Iris pigment epithelial cell (primary cell): Measurements from ENCODE around the gene RIMBP2.

ENCODE experiments used
- DNase-seq: peaks from one replicate; pipeline ENCODE4 v3.0.0-alpha.2; 2011; ENCODE audit warnings: low read depth

The RIMBP2 gene

DNA sequence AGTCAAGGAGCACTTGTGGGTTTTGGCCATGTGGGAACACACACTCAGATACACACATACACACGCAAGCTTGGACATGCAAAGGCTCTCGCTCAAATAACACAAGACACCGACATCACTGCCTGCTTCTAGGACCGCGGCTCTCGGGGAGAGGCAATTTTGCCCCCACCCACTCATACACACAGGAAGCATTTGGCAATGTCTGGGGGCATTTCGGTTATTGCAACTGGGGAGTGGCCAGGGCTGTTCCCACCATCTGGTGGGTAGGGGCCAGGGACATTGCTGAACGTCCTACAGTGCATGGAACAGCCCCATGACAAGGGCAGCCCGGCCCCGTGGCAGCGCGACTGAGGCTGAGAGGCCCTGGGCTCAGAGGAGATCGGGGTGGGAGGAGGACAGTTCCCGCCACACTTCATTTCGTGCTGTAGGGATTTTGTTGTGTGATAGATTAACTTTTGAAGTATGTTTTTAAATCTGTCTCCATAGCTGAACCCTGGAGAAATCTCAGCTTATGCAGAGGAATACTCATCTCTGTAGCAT, 35.6 kb downstream of the RIMBP2 start:
- no peak for DNase-seq

DNA sequence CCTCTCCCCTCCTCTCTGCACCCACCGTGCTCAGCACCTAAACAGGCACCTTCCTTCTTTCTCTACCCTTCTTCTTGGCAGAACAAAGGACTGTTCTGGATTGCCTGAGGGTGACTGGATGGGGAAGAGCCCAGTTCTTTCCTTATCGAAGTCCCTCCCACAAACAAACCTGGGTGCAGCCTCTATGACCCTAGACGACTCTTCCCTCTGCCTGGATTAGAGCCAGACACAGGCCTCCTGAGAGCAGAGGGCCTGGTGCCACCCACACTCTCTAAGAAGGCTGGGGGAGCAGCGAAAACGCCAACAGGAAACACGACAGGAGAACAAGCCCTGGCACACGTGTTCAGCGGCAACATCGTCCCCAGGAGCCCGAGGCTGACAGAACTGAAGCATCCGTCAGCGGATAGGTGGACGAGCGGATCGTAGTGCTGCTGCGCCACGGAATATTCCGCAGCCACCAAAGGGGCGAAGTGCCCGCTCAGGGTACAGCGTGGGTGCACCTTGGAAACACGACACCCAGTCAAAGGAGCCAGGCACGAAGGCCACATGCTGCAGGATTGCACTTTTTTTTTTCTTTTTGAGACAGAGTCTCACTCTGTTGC, 38.0 kb downstream of the RIMBP2 start:
- DNase-seq: no peak

DNA sequence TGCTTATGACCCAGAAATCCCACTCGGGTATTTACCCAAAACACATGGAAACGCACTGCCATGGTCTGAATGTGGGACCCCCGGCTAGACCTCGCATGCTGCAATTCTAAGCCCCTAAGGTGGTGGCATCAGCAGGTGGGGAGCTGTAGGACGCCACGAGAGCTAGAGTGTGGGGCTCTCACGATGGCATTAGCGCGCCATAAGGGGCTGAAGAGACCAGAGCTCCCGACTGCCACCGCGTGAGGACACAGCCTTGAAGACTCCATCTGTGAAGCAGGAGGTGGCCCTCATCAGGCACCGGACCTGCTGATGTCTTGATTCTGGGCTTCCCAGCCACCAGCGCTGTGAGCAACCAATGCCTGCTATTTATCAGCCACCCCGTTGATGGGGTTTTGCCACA, 40.3 kb downstream of the RIMBP2 start:
- DNase-seq: no peak

DNA sequence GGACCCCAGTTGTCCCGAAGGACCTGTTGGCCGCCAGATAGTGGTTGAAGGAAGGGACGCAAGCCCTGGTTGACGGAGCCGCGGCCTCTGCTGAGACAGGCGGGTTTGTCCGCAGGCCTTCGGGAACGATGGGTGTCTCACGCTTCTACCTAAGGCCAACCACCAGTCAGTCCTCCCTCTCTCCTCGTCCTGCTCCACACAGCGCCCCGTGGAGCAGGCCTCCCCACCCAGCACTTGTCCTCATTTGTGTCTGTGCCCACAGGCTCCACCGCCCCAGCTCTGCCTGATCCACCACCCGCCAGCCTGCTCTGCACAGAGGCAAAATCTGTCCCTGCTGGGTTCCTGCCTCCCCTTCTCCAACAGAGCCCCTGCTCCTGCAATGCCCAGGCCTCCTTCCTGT, 41.0 kb downstream of the RIMBP2 start:
- no peak for DNase-seq

DNA sequence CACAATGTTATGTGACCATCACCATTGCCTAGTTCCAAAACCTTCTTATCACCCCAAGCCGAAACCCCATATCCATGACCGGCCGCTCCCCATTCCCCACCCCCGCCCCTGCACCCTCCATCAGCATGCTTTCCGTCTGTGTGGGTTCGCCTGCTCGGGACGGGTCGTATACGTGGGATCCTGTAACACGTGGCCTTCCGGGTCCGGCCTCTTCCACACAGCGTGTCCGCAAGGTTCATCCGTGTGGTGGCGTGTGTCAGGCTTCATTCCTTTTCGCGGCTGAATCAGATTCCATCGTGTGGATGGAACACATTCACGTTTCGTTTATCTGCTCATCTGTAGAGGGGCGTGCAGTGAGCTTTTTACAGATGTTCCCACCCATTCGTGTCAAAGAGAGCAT, 41.4 kb downstream of the RIMBP2 start:
- no peak for DNase-seq

DNA sequence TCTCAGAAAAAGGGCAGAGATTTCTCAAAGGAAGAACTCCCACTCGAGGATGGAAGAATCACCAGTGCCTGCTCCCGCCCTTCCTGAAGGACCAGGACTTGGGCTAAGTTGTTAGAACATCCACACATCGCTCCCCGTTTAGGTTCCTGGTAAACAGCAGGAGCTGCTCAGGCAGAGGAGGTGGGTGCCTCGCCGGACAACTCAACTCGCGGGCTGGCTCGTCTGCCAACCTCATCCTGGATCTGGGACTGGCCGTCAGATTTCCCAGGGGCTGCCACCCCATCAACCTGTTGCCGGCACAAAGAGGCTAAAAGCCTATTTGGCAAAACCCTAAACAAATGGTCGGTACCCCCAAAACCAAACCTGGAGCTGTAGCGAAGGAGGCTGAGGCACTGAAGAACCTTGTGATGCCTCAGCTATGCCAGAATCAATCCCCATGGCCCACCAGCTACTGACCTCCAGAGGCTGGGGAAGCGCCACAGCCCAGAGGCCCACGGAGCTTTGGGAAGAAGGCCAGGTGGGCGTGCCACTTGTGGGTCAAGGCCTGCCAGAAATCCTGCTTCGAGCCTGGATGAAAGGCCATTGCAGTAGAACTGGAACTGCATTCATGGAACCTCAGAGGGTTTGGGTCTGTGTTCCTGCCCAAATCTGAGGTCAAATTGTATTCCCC, 42.9 kb downstream of the RIMBP2 start:
- DNase-seq: no peak

DNA sequence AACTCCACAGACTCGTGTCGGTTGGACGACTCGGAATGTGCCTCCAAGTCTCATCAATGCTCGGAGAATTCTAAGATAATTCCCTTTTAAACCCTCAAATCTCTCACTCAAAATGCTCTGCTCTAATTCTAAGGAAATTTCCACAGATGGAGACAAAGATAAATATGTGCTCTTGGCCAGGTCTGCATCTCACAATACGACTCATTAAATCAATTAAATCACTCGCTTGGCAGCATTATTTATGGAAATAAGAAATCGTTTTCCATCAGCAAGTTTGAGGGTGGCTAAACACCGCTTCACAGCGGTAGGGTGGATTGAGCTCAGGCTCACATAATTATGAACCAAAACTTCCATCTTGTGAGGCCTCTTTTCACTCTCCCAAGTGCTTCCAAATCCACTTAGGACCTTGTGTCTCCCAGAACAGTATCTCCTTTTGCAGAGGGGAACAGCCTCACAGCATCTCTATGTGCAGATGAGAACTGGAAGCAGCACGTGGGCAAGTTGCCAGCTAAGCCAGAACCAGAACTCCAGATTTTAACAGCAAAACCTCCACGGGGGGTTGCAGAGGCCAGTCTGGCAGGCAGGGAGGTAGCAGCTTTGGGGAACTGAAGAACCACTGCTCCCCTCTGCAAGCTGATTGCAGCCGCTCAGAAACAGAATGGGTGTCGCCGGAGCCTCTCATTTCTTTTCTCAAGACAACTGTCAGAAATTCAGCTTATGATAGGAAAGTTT, 43.8 kb downstream of the RIMBP2 start:
- DNase-seq: no peak

DNA sequence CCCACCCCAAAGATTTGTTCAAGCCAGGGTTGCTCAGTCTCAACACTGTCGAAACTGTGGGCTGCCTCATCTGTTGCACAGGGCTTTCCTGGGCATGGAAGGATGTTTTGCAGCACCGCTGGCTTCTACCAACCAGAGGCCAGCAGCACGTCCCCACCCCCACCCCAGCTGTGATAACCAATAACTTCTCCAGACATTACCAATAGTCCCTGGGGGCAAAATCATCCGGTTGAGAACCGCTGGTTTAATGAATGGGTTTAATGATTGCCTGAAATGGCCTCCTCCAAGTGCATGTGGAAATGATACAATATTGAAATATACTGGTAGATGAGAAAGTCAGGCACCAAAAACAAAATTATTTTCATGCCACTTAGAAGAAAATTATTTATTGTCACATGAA, 44.5 kb downstream of the RIMBP2 start:
- DNase-seq: no peak

DNA sequence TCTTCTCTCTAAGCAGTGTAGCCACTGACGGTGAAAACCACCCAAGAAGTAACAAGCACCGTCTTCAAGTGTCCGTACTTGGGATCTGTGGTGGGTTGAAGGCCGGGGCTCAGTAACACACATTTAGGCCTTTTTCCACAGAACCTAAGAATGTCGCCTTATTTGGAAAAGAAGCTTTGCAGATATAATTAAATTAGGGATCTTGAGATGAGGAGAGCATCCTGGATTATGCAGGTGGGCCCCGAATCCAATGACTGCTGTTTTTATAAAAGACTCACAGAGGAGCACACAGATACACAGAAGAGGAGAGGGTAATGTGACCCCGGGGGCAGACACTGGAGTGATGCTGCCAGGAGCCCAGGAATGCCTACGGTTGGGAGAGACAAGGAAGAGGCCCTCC, 46.3 kb downstream of the RIMBP2 start:
- DNase-seq: no peak

DNA sequence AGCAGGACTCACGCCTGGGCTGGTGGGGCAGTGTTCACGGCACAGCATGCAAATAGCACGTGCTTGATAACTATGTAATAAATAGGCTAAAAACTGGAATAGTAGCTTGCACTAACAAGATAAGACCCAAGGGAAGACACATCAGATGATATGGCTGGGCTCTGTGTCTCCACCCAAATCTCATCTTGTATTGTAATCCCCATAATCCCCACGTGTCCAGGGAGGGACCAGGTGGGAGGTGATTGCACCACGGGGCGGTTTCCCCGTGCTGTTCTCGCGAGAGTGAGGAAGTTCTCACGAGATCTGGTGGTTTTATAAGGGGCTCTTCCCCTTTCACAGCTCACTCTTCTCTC, 46.9 kb downstream of the RIMBP2 start:
- DNase-seq: no peak

DNA sequence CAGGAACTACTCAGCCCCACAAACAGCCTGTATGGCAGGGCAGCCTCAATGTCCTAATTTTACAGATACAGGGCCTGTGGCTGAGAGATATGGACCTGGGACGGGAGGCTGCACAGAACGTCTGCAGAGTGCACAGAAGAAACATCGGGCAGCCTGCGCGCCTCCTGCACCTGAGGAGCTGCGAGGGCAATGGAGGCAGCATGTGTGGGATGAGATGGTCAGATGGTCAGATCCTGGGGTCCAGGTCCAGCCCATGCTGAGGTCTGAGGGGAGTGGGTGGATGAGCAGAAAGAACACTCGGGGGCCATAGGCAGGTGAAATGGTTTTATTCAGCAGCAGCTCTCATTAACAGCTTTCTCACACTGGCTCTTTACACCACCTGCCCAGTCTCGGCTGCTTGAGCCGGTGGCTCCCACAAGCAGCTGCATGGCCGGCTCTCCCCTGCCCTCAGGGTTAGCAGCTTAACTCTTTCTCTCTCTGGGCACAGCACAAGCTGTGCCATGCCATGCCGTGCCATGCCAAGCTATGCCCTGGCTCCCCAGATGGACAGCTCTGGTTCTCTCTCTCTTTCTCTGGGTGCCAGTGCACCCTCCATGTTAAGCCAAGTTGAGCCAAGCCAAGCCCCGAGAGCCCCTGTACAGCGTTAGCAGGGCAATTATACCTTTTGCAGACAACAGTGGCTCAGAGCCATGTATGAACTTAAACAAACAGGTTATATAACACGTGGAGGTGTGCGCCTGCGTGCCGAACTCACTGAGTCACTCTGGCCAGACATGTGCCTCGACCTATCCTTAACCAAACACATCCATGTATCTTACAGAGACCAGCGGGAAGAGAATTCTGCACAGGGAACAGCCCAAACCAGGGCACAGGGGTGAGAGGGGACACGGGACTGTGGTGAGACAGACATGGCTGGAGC, 47.6 kb downstream of the RIMBP2 start:
- DNase-seq: no peak

DNA sequence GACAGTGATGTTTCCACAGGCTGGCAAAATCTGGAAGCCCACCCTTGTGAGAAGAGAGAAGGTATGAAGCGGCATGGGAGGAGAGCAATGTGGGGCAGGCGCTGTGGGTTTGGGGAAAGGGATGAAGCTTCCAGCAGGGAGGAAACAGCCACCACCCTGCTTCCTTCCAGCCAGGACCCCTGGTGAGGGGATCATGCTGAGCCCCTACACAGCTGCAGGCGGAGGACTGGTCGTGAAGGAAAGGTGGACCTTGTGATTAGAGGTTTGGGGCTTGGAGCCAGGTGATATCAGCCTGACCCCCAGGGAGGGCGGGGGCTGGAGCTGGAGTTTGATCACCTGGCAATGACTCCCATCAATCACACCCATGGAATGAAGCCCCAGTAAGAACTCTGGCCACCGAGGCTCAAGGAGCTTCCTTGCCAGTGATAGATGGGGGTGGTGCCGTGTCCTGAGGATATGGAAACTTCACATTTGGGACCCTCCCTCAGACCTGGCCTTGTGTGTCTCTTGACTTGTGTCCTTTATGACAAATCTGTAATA, 48.6 kb downstream of the RIMBP2 start:
- no peak for DNase-seq

DNA sequence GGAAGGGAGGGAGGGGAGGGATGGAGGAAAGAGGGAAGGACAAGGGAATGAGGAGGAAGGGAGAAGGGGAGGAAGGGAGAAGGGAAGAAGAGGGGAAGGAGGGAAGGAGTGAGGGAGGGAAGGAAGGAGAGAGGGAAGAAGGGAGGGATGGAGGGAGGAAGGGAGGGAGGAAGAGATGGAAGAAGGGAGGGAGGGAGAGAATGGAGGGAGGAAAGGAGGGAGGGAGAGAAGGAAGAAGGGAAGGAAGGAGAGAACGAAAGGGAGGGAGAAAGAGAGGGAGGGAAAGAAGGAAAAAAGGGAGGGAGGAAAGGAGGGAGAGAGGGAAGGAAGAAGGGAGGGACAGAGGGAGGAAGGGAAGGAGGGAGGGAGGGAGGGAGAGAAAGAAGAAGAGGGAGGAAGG, 49.5 kb downstream of the RIMBP2 start:
- no peak for DNase-seq

DNA sequence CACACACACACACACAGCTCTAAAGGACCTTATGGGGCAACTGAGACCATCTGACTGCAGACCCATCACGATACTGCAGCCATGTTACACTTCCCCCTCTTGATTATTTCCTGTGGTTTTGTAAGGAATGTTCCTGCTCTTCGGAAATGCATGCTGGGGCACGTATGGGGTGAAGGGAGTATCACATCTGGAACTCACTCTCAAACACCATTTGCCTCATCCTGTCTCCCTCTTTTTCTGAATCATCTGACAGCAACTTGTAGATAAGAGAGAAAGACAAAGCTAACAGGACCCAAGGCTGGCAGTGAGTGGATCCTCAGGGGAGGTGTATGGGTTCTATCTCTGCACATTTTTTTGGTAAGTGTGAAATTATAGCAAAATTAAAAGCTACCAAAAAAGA, 50.3 kb downstream of the RIMBP2 start:
- no peak for DNase-seq

DNA sequence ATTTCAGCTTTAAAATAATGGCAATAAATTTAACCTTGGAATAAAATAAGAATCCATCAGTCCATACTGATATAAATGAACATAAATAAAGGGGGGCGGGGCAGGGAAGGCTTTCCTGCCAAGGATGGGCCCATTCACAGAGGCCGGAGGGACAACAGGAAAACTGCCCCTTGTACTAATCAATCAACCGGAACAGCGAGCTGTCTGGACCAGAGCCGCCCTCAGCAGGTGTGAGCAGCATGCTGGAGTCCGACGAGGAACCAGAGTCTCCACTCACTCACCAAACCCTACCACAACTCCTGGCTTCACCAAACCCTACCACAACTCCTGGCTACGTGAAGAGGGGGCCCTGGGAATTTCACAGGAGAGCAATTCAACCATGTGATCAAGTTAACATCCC, 51.3 kb downstream of the RIMBP2 start:
- no peak for DNase-seq

DNA sequence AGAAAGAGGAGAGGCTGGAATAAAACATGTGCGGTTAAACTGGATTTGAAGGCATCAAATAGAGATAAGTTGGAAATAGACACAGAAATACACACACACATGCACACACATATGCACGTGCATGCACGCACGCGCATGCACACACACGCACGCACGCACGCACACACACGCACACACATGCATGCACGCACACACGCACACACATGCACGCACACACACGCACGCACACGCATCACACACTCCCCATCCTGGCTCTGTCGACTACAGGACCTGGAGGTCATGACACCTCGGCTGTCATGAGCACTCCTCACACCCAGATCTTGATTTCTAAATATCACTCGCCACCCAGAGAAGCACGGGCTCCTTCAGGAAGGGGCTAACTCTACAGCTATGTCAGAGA, 51.8 kb downstream of the RIMBP2 start:
- DNase-seq: no peak

DNA sequence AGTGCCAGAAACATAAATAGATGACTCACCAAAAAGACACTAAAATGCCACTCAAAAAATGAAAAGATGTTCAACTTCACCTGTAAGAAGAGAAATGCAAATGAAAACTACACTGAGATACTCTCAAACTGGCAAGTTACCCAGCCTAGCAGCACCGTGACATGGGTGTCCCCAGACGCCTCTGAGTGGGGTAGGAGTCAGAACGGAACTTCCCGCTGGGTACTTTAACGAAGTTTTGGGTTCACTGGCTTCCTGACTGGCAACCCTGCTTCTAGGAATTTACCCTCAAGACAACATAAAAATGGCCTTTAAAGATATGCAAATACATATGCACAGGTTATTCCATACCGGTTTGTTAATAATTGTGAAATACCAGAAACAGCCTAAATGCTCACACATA, 52.6 kb downstream of the RIMBP2 start:
- DNase-seq: no peak

DNA sequence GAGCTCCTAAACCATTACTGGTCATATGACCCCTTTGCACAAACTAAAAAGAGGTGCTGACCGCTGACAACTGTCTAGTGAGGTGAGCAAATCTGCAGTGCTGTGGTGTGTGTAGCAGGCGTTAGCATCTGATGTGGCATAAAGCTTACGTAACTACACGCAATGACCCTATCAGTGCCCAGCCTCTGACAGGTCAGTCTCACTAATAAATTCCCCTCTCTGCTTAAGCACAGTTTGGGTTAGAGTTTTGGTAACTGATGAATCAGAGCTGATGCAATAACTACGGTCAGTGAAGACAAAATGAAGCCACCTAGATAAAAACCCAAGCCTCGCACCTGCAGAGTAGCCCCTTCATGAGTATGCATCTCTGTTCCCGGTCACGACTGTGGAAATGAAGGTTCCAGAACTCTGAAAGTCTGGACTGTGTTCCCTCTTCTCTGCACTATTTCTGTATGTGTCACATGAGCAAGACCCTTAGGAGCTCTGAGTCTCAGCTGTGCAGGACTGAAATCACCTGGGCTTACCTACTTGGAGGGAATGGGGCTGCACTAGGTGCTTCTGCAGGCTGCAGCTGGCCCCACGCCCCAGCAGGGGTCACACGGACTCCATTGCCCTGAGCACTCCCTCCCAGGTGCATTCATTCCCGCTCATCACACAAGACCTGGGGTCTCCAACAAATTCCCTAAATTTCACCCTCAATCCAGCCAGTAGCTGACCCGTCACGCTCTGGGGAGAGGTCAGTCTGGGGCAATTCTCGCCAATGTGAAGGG, 54.4 kb downstream of the RIMBP2 start:
- peak; percentile 6 for DNase-seq

DNA sequence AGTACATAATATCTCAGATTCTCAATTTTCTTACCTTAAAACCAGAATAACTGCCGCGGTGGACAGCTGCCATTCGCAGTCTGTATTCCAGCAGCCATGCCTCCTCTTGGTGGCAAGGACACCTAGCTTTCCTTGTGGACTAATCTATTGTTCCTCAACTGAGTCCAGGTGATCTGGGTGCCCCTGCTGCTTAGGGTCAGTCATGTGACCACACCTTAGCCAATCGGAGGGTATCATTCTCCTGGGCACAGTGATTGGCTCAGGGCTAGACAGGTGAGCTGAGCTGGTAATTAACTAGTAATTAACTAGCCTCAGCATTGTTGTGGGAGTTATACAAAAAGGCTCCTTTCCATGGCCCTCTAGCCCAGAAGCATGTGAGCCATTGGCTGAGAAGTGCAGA, 55.0 kb downstream of the RIMBP2 start:
- no peak for DNase-seq

DNA sequence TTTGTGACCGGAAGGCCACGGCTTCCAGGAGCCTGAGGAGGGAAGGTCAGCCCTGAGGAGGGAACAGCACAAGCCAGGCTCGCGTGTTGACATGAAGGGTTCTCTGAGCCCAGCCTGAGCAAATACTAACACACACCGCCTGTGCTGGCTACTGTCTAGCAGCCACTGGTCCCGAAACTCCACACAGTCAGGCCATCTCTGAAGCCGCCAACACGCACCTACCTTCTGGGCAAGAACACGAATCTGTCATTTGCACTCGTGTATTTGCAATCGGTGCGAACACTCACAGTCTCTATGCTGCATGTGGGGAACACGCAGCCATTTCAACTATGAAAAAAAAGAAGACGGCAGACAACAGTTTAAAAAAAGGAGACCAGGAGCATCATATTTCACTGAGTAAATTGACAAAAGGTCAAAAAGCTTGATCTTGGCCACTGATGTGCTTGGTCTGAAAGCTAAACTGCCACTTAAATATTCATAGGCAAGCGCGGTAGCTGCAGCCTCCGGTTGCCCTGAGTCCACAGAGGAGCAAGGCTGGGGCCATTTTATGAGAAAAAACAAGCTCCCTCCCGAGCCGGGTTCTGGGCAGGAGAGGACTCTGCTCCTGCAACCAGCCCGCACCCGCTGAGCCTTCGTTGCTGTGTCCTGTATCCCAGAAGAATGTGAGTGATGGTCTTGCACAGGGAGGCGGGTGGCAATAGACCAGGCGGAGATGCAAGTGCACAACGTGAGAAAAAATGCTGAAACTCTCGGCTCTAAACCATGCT, 57.8 kb downstream of the RIMBP2 start:
- no peak for DNase-seq

DNA sequence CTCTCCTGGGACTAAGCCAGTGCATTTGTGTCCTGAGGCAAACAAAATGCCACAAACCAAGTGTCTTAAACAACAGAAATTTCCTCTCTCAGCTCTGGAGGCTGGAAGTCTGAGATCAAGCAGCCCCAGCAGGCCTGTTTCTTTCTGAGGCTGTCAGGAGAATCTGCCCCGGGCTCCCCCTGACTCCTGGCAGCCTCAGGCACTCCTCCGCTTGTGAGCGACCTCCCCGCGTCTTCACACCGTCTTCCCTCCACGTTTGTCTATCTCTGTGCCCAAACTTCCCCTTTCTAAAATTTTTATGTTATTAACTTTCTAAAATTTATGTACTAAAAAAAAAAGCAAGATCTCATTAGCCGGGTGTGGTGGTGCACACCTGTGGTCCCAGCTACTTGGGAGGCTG, 59.7 kb downstream of the RIMBP2 start:
- no peak for DNase-seq
